ENCODE results near the gene C1QTNF1. TPM values are rescaled to one million over a fixed set of nuclear protein-coding genes. Genes with fewer than 3 reads are reported as not detected.

C1QTNF1 gene
- total RNA-seq, 5 donors from 2014 or later (not counting 1 experiment from before 2014, with no cell fraction given): 0.10 to 0.57 (median 0.26) TPM; not detected in 1

- Mint-ChIP-seq H3K27me3 (no peaks in the 10 kb centered on the region), H3K36me3 (peaks cover 7% of the 10 kb centered on the region), H3K4me3 (peak overlapping the region in 2 of 3 donors; percentile 28 to 85), H3K9me3 (no peaks in the 10 kb centered on the region), H3K4me1 (peaks cover 57 to 65% (median 62%) of the 10 kb centered on the region in 3 donors), H3K27ac (peak overlapping the region; percentile 27 to 84)
- Histone ChIP-seq H3K9me3 (no peaks in the 10 kb centered on the region), H3K27ac (ENCODE audit: low read length) (peak overlapping the region; percentile 9), H3K36me3 (ENCODE audit: control insufficient read depth in 2 of 2, extremely low read depth in 1 of 2, insufficient read depth in 1 of 2, low read length in 1 of 2) (peaks cover 0 to 23% of the 10 kb centered on the region in 2 donors), H3K27me3 (replicated peaks in 1 of 2; ENCODE audit: control insufficient read depth in 2 of 2, extremely low read depth in 1 of 2, insufficient read depth in 2 of 2, low read length in 1 of 2) (no peaks in the 10 kb centered on the region), H3K4me3 (ENCODE audit: control insufficient read depth in 1 of 2, extremely low read depth in 1 of 2, low read length in 1 of 2) (peak overlapping the region in 1 of 2 donors; percentile 23), H3K4me1 (ENCODE audit: control insufficient read depth in 1 of 2, extremely low read depth in 1 of 2, insufficient read depth in 2 of 2, low read length in 2 of 2) (peaks cover 20 to 55% of the 10 kb centered on the region in 2 experiments)
- 67% methylated on average over 12 of the region's 12 CpGs for WGBS (ENCODE audit: insufficient coverage)
- POLR2A ChIA-PET: no interaction called here
- CTCF ChIA-PET: interaction anchor here in 1 of 2 donors (0.9 kb wide), 1 partner anchor 17 kb away, joined by 3 read pairs; no protein-coding TSS in a partner anchor
- ATAC-seq (replicated peaks in 1 of 4): peak in 2 of 4 experiments; percentile 8 to 22
- DNase-seq: peak in 7 of 35 experiments; percentile 11 to 37 (median 25)
Measured at GRCh38 chr17:79005063-79005861, 18.7 kb upstream of the C1QTNF1 start.

DNA sequence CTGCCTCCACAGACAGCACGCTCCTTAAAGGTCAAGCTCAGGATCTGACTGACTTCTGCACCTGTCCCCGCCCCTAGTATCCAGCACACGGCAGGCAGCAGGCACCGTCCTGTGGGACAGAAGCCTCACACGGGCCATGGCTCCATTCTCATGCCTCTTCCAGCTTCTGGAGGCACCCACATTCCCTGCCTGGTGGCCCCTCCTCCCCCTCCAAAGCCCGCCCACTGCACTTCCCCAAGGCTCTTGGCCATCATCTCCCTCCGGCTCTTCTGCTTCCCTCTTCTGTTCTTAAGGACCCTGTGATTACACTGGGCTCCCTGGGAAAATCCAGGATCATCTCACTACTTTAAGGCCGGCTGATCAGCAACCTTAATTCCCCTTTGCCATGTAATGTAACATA is 17.9 kb upstream of the C1QTNF1 start:
- Mint-ChIP-seq H3K36me3 (peaks cover 5% of the 10 kb centered on the region), H3K4me3 (peak overlapping the region; percentile 6 to 85 (median 45)), H3K9me3 (no peaks in the 10 kb centered on the region), H3K27me3 (no peaks in the 10 kb centered on the region), H3K4me1 (peaks cover 62 to 69% (median 67%) of the 10 kb centered on the region in 3 donors), H3K27ac (peak overlapping the region; percentile 27 to 84)
- DNase-seq: no peak
- H3K27ac ChIP-seq (ENCODE audit: low read length): peak overlapping the region; percentile 9
- no peak overlapping the region for H3K4me3 ChIP-seq (ENCODE audit: control insufficient read depth in 1 of 2, extremely low read depth in 1 of 2, low read length in 1 of 2)
- CTCF ChIA-PET: interaction anchor here in 1 of 2 donors (0.9 kb wide), 1 partner anchor 18 kb away, joined by 3 read pairs; no protein-coding TSS in a partner anchor
- H3K4me1 ChIP-seq (ENCODE audit: control insufficient read depth in 1 of 2, extremely low read depth in 1 of 2, insufficient read depth in 2 of 2, low read length in 2 of 2): peaks cover 20 to 57% of the 10 kb centered on the region in 2 experiments
- POLR2A ChIA-PET: no interaction called here
- WGBS (ENCODE audit: insufficient coverage): 83% methylated on average over 7 of the region's 8 CpGs
- peaks cover 0 to 18% of the 10 kb centered on the region in 2 donors for H3K36me3 ChIP-seq (ENCODE audit: control insufficient read depth in 2 of 2, extremely low read depth in 1 of 2, insufficient read depth in 1 of 2, low read length in 1 of 2)
- no peaks in the 10 kb centered on the region for H3K27me3 ChIP-seq (replicated peaks in 1 of 2; ENCODE audit: control insufficient read depth in 2 of 2, extremely low read depth in 1 of 2, insufficient read depth in 2 of 2, low read length in 1 of 2)
- no peak for ATAC-seq (replicated peaks in 1 of 4)
- no peaks in the 10 kb centered on the region for H3K9me3 ChIP-seq

GRCh38 chr17:79006794-79007503 is 17.0 kb upstream of the C1QTNF1 start:
- no peaks in the 10 kb centered on the region for H3K27me3 Mint-ChIP-seq
- H3K36me3 ChIP-seq (ENCODE audit: control insufficient read depth in 2 of 2, extremely low read depth in 1 of 2, insufficient read depth in 1 of 2, low read length in 1 of 2): peaks cover 0 to 18% of the 10 kb centered on the region in 2 donors
- POLR2A ChIA-PET: no interaction called here
- DNase-seq: no peak
- H3K27me3 ChIP-seq (replicated peaks in 1 of 2; ENCODE audit: control insufficient read depth in 2 of 2, extremely low read depth in 1 of 2, insufficient read depth in 2 of 2, low read length in 1 of 2): no peaks in the 10 kb centered on the region
- H3K9me3 ChIP-seq: no peaks in the 10 kb centered on the region
- no peak overlapping the region for H3K27ac ChIP-seq (ENCODE audit: low read length)
- ATAC-seq (replicated peaks in 1 of 4): no peak
- no peak overlapping the region for H3K4me3 ChIP-seq (ENCODE audit: control insufficient read depth in 1 of 2, extremely low read depth in 1 of 2, low read length in 1 of 2)
- H3K9me3 Mint-ChIP-seq: no peaks in the 10 kb centered on the region
- H3K4me3 Mint-ChIP-seq: peak overlapping the region; percentile 64 to 86 (median 85)
- peak overlapping the region; percentile 59 to 78 for H3K27ac Mint-ChIP-seq
- WGBS (ENCODE audit: insufficient coverage): 92% methylated on average over 7 of the region's 19 CpGs
- peaks cover 61 to 65% (median 61%) of the 10 kb centered on the region in 3 donors for H3K4me1 Mint-ChIP-seq
- H3K36me3 Mint-ChIP-seq: peaks cover 5% of the 10 kb centered on the region
- CTCF ChIA-PET: no interaction called here
- H3K4me1 ChIP-seq (ENCODE audit: control insufficient read depth in 1 of 2, extremely low read depth in 1 of 2, insufficient read depth in 2 of 2, low read length in 2 of 2): peaks cover 20 to 57% of the 10 kb centered on the region in 2 experiments

- Mint-ChIP-seq H3K27me3 (no peaks in the 10 kb centered on the region), H3K4me3 (peak overlapping the region; percentile 85 to 87 (median 86)), H3K9me3 (no peaks in the 10 kb centered on the region), H3K36me3 (no peaks in the 10 kb centered on the region), H3K4me1 (peaks cover 54 to 59% (median 55%) of the 10 kb centered on the region in 3 donors), H3K27ac (peak overlapping the region; percentile 59 to 92)
- Histone ChIP-seq H3K27me3 (replicated peaks in 1 of 2; ENCODE audit: control insufficient read depth in 2 of 2, extremely low read depth in 1 of 2, insufficient read depth in 2 of 2, low read length in 1 of 2) (no peaks in the 10 kb centered on the region), H3K4me1 (ENCODE audit: control insufficient read depth in 1 of 2, extremely low read depth in 1 of 2, insufficient read depth in 2 of 2, low read length in 2 of 2) (peaks cover 20 to 56% of the 10 kb centered on the region in 2 experiments), H3K4me3 (ENCODE audit: control insufficient read depth in 1 of 2, extremely low read depth in 1 of 2, low read length in 1 of 2) (no peak overlapping the region), H3K27ac (ENCODE audit: low read length) (no peak overlapping the region), H3K36me3 (ENCODE audit: control insufficient read depth in 2 of 2, extremely low read depth in 1 of 2, insufficient read depth in 1 of 2, low read length in 1 of 2) (peaks cover 0 to 12% of the 10 kb centered on the region in 2 donors), H3K9me3 (no peaks in the 10 kb centered on the region)
- CTCF ChIA-PET: no interaction called here
- DNase-seq (no peak), ATAC-seq (replicated peaks in 1 of 4) (no peak)
- POLR2A ChIA-PET: no interaction called here
- WGBS (ENCODE audit: insufficient coverage): 74% methylated on average over 14 of the region's 21 CpGs
Measured at GRCh38 chr17:79007504-79008381, 16.2 kb upstream of the C1QTNF1 start.

- Mint-ChIP-seq H3K36me3 (no peaks in the 10 kb centered on the region), H3K4me1 (peaks cover 48 to 53% (median 49%) of the 10 kb centered on the region in 3 donors), H3K9me3 (no peaks in the 10 kb centered on the region), H3K27me3 (no peaks in the 10 kb centered on the region), H3K27ac (peak overlapping the region; percentile 92 to 94), H3K4me3 (peak overlapping the region; percentile 85 to 87 (median 86))
- H3K36me3 ChIP-seq (ENCODE audit: control insufficient read depth in 2 of 2, extremely low read depth in 1 of 2, insufficient read depth in 1 of 2, low read length in 1 of 2): peaks cover 0 to 4% of the 10 kb centered on the region in 2 donors
- peak overlapping the region; percentile 72 to 88 for H3K4me3 ChIP-seq (ENCODE audit: control insufficient read depth in 1 of 2, extremely low read depth in 1 of 2, low read length in 1 of 2)
- POLR2A ChIA-PET: interaction anchor here (0.6 to 0.7 kb wide), 3 partner anchors 28 to 750 kb away, joined by 3 to 4 read pairs (median 3); no protein-coding TSS in a partner anchor
- no peaks in the 10 kb centered on the region for H3K9me3 ChIP-seq
- H3K27ac ChIP-seq (ENCODE audit: low read length): peak overlapping the region; percentile 63
- DNase-seq (no peak), ATAC-seq (replicated peaks in 1 of 4) (no peak)
- CTCF ChIA-PET: no interaction called here
- 90% methylated on average over 3 of the region's 7 CpGs for WGBS (ENCODE audit: insufficient coverage)
- peaks cover 20 to 50% of the 10 kb centered on the region in 2 experiments for H3K4me1 ChIP-seq (ENCODE audit: control insufficient read depth in 1 of 2, extremely low read depth in 1 of 2, insufficient read depth in 2 of 2, low read length in 2 of 2)
- no peaks in the 10 kb centered on the region for H3K27me3 ChIP-seq (replicated peaks in 1 of 2; ENCODE audit: control insufficient read depth in 2 of 2, extremely low read depth in 1 of 2, insufficient read depth in 2 of 2, low read length in 1 of 2)
Measured at GRCh38 chr17:79008666-79009387, 15.1 kb upstream of the C1QTNF1 start.

All from T-cell (primary cell).